Adrenal gland (tissue), 5 donors: Measurements from ENCODE around the gene DNTT.

Experiments used
- CTCF ChIP-seq, 6 experiments: fragments of 450-650 bp in 4 of 6; fragments of 200-600 bp in 2 of 6; sonication (generic) in 1 of 6; IDR thresholded peaks; 1 replicate in 5 of 6; 2 replicates in 1 of 6; pipeline versions ENCODE4 v1.5.1 to v1.8.0; 2016 to 2021; ENCODE audit warnings: antibody characterized with exemption in 6 of 6, mild to moderate bottlenecking in 2 of 6, moderate library complexity in 1 of 6
- POLR2A ChIP-seq, 2 donors: fragments of 450-650 bp; IDR thresholded peaks; one replicate each; pipeline ENCODE4 v1.6.1; 2017; ENCODE audit warnings: antibody characterized with exemption in 2 of 2, mild to moderate bottlenecking in 2 of 2, moderate library complexity in 1 of 2
- donor health status: DM: no; HTN: no; CAD: no.

DNA sequence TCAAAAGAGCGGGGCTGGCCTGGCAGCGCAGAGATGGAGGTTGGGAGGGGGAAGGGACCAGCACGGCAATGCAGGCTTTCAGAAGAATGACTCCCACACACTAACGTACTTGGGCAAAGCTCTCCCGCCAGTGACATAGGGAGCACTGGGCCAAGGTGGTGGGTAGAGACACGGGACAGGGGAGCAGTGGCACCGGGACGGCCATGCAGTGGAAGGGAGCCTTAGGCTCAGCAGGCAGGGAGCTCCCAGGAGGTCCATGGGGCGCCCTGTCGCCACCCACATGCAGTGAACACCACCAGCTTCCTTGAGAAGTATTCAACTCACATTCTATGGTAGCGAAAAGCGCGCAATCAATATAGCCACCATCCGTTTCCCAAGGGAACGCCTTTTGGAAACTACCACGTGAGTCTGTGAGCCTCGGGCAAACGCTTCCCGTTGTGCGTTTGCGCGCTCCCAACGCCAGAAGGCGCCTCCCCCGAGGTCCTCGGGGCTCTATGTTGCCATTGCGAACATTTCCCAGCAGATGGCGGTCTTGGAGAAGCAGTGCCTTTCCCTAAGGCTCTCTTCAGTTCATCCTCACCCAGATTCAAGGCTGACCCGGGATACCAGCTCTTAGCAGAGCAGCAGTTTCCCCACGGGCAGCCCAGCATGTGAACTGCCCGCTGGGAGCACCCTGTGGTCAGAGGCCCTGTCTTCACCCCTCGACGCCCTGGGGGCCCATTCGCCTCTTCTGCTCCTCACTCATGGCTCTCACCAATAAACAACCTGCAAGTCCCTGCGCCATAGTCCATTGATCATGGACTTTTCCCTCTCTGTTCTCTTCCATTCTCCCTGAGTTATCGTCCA is 71.0 kb downstream of the DNTT start:
- TF ChIP-seq CTCF (IDR thresholded peaks at IDR 0.05) = peak; percentile 84 to 97 (median 90)
- TF ChIP-seq POLR2A (IDR thresholded peaks at IDR 0.05) = no peak
